BE2C (cell line): ENCODE data around the gene PPP1R1C.

ENCODE experiments used
- DNase-seq: peaks from one replicate; pipeline ENCODE4 v3.0.0-alpha.2; 2020
- H3K27me3 ChIP-seq: fragments of 250-450 bp; sonication (Bioruptor Pico); 2 replicates; pipeline ENCODE4 v1.5.1; 2020; ENCODE audit warnings: mild to moderate bottlenecking
- H3K36me3 ChIP-seq: fragments of 250-450 bp; sonication (Bioruptor Pico); 2 replicates; pipeline ENCODE4 v1.5.1; 2020; ENCODE audit warnings: mild to moderate bottlenecking
- H3K4me1 ChIP-seq: fragments of 250-450 bp; sonication (Bioruptor Pico); 2 replicates; pipeline ENCODE4 v1.5.1; 2020
- H3K4me3 ChIP-seq: 2 replicates; pipeline ENCODE4 v1.5.1; 2011; ENCODE audit warnings: low read depth, low read length
- H3K9me3 ChIP-seq: fragments of 250-450 bp; sonication (Bioruptor Pico); 2 replicates; pipeline ENCODE4 v1.5.1; 2020
- TF ChIP-seq, protein P1 (sequence below): IDR thresholded peaks from 2 replicates; pipeline ENCODE4 v1.5.1; 2012; ENCODE audit warnings: mild to moderate bottlenecking, low read depth, low read length

PPP1R1C gene

DNA sequence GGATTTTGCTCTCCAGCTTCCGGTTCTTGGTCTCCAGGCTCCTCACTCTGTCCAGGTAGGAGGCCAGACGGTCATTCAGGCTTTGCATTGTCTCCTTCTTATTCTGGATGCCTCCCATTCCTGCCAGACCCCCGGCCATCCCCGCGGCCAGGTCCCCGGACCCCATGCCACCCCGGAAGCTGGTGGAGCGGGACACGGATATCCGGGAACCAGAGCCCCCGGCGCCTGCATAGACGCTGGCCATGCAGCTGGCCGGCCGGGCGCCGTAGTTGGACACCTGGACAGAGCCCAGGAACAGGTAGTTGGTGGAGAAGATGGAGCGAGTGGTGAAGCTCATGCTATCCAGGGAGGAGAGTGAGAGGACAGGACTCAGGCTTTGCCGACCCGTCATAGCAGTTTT, 23.5 kb upstream of the PPP1R1C start:
- TF ChIP-seq, protein P1, sequence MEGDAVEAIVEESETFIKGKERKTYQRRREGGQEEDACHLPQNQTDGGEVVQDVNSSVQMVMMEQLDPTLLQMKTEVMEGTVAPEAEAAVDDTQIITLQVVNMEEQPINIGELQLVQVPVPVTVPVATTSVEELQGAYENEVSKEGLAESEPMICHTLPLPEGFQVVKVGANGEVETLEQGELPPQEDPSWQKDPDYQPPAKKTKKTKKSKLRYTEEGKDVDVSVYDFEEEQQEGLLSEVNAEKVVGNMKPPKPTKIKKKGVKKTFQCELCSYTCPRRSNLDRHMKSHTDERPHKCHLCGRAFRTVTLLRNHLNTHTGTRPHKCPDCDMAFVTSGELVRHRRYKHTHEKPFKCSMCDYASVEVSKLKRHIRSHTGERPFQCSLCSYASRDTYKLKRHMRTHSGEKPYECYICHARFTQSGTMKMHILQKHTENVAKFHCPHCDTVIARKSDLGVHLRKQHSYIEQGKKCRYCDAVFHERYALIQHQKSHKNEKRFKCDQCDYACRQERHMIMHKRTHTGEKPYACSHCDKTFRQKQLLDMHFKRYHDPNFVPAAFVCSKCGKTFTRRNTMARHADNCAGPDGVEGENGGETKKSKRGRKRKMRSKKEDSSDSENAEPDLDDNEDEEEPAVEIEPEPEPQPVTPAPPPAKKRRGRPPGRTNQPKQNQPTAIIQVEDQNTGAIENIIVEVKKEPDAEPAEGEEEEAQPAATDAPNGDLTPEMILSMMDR = no peak
- H3K9me3 ChIP-seq = no peaks in the 10 kb centered on the region
- no peaks in the 10 kb centered on the region for H3K36me3 ChIP-seq

GRCh38 chr2:181970160-181970794, 15.4 kb upstream of the PPP1R1C start:
- H3K4me3 ChIP-seq = no peak overlapping the region
- DNase-seq = no peak
- no peaks in the 10 kb centered on the region for H3K27me3 ChIP-seq
- no peaks in the 10 kb centered on the region for H3K4me1 ChIP-seq
- TF ChIP-seq, protein P1 = no peak
- no peaks in the 10 kb centered on the region for H3K36me3 ChIP-seq
- no peaks in the 10 kb centered on the region for H3K9me3 ChIP-seq

More for the DNA sequence above, 23.5 kb upstream of the PPP1R1C start:
- Histone ChIP-seq H3K4me3 (no peak overlapping the region), H3K27me3 (no peaks in the 10 kb centered on the region), H3K4me1 (no peaks in the 10 kb centered on the region)
- DNase-seq = no peak

- Histone ChIP-seq H3K9me3 (no peaks in the 10 kb centered on the region), H3K27me3 (no peaks in the 10 kb centered on the region), H3K4me3 (no peak overlapping the region), H3K4me1 (no peaks in the 10 kb centered on the region), H3K36me3 (no peaks in the 10 kb centered on the region)
- TF ChIP-seq, protein P1 = no peak
- no peak for DNase-seq
Measured at GRCh38 chr2:181971032-181971431, 14.6 kb upstream of the PPP1R1C start.

- no peaks in the 10 kb centered on the region for H3K9me3 ChIP-seq
- TF ChIP-seq, protein P1 = no peak
- no peaks in the 10 kb centered on the region for H3K27me3 ChIP-seq
- no peaks in the 10 kb centered on the region for H3K36me3 ChIP-seq
- H3K4me3 ChIP-seq = no peak overlapping the region
- DNase-seq = no peak
- H3K4me1 ChIP-seq = no peaks in the 10 kb centered on the region
Measured at GRCh38 chr2:181972431-181973170, 13.1 kb upstream of the PPP1R1C start.

GRCh38 chr2:181973171-181973783, 12.4 kb upstream of the PPP1R1C start:
- no peaks in the 10 kb centered on the region for H3K4me1 ChIP-seq
- H3K9me3 ChIP-seq = no peaks in the 10 kb centered on the region
- TF ChIP-seq, protein P1 = no peak
- H3K4me3 ChIP-seq = no peak overlapping the region
- no peaks in the 10 kb centered on the region for H3K27me3 ChIP-seq
- no peak for DNase-seq
- H3K36me3 ChIP-seq = no peaks in the 10 kb centered on the region
